NCI-H510A (cell line): Measurements from ENCODE around the gene IGFBP5.

Experiments used
- DNase-seq: peaks from one replicate; lab custom pipeline; 2025; lab: John Stamatoyannopoulos, UW

Gene IGFBP5

DNA sequence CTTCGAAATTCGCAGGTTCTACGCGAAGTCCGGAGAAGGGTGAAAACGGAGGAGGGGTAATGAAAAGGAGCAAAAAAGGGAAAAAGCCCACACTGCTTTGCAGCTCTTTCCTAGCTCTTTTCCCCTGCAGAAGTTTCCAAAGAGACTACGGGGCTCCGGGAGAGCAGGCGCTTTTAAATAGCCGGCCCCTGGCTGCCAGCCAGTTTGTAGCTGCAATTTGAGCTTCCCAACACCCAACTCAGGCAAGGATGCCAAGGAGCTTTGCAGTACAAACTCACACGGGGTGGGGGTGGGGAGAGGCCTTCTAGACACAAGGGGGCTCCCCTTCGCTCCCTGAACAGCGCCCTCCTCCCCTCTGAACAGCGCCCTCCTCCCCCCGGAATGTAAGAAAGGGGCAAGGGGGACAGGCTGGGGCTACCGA lies at the start of gene IGFBP5:
Gene IGFBP5 (minus strand): TSS at position 149 of the 421 bp plus-strand sequence. CDS start 774 bp downstream, outside the sequence.
- DNase-seq: peak; percentile 85

DNA sequence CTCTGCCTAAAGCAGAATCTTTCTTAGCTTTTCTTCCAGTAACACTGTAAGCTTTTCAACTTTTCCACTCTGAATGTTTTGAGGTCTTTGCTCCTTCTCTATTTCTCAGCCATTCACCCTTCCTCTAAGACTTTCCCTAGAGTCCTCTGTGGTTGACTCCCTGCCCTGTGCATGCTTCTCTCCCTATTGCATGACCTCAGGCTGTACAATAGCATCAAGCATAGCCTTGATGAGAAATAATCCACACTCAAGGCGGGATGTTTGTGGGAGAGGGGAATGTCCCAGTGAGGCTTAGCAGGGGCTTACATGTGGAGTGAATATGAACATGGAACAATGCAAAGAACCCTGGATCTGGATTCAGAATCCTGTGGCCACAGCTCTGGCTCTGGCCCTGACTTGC lies 48.4 kb upstream of the IGFBP5 start:
- no peak for DNase-seq

DNA sequence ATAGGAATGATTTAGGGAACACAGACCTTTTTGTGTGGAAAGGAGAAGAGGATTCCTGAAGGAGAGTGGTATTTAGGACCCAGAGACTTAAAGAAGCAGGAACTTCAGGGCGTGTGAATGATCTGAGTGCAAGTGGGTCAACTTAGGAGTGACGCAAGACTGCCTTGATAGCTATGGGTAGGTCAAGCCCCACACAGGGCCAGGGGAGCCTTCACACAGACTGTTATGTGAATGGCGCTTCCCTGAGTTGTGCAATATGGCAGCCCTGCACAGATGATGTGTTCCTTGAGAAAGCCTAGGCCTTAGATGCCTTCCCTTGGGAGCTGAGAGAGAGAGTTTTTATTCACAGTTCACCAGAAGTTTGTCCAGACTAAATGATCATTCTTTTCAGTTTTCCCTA lies 47.1 kb upstream of the IGFBP5 start:
- no peak for DNase-seq

DNA sequence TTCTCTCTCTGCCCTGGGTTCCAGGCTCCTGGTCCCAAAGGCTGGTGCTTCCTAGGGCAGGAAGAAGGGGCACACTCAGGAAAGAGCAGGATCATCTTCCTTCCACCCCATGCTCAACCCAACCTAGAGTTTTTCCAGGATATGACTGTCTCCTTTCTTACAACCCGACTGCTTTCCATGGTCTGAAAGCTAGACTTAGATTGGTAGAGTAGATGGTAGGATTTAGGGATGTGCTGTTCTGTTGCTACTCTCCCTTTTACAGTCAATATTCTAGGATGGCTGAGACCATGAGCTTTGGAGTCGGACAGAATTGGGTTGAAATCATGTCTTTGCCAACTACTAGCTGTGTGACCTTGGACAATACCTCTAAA lies 45.9 kb upstream of the IGFBP5 start:
- no peak for DNase-seq

GRCh38 chr2:216740557-216741222 lies 45.3 kb upstream of the IGFBP5 start:
- DNase-seq: peak; percentile 42

GRCh38 chr2:216739035-216739434 lies 43.7 kb upstream of the IGFBP5 start:
- DNase-seq: no peak

DNA sequence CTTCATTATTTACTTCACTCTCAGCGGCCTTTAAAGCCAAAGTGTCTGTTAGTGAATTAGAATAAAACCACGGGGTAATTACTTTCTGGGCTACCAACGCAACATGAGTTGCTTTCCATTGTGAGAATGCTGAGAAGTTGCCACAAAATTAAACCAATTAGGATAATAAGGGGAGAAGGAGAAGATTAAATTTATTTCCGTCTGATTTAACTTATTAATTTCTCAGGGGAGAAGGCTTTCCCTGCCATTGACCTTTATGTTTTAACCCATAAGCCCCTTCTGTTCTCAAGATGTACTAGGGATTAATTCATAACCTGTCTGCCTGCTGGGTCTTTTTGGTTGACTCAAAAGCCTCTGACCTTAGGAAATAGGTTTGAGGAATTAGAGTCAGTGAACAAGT lies 42.3 kb upstream of the IGFBP5 start:
- no peak for DNase-seq

DNA sequence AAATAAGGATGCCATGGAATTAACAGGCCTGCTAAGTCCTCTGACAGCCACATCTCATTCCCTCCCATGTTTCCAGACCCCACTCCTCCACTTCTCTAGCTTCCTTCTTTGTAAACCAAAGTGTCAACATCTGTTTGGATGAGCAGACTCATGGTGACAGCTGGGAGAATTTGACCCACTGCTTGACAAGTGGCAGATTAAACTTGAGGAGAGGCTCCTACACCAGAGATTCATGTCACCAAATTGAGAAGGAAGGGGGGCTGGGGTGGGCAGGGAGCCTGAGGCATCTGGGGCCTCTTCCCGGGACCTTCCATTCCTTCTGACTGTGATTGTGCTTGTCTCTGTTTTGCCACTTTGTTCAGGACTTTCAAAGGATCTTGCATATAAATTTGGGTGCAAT lies 41.0 kb upstream of the IGFBP5 start:
- DNase-seq: no peak

DNA sequence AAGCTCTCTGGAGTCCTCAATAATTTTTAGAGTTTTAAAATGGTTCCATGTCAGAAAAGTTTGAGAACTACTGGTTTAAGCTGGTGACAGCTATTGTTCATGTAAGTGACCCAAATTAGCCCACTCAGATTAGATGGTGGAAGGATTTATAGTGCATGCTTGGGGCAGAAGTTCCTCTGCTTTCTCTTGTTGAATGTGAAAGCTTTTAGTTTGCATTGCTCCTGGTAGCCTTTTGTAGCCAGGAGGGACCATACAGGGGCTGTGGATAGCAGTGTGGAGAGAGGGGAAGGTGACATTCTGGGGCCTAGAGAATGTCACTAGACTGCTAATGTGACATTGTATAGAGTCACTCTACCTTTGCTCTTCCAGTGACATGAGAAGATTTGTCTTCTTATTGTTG lies 40.3 kb upstream of the IGFBP5 start:
- DNase-seq: no peak

DNA sequence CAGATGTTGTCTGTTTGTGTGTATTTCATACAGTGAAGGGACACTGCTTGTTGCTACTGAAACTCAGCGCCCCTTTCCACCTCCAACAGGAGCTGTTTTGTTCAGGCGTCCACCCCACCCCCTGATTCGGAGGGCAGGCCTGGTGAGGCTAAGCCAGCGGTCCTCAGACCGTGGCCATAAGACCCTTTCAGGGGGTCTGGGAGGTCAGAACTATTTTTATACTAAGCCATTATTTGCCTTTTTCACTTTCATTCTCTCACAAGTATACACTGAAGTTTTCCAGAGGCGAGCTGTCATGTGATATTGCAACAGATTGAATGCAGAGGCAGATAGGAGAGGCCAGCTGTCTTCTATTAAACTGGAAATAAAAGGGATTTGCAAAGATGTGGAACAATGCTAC lies 39.7 kb upstream of the IGFBP5 start:
- DNase-seq: no peak

DNA sequence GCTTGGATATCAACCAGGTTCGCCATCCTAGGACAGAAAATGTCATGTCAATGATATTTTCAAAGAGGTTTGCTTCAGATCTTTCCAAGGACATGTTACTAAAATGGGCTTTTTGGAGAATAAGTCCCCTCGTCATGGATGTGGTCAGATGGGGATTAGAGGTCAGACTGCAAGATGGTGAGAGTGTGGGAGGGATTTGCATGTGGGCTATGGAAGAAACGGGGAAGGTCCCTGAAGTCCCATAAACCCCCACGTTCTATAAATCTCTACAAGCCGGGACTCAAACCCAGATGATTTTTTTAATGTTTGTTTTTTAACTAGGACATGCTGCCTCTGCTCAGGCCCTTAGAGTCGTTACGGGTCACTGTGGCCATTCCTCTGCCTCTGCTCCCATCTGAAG lies 37.7 kb upstream of the IGFBP5 start:
- no peak for DNase-seq

DNA sequence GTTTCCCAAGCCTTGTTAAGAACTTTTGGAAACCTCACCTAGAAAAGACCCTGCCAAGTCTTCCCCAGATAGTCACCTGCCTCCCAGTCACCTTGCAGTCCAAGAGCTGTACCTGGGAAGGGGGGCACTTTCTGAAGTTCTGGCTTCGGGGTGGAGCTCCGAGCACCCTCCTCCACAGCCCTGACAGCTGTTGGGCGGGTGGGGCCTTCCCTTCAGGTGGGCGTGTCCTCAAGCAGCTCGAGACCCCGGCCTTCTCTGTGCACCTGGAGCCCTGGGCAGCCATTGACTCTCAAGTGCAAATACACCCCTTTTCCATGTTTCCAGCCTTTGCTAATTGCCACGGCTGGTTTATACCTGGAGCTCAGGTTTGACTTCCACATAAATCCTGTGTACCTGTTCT lies 37.0 kb upstream of the IGFBP5 start:
- peak; percentile 18 for DNase-seq

DNA sequence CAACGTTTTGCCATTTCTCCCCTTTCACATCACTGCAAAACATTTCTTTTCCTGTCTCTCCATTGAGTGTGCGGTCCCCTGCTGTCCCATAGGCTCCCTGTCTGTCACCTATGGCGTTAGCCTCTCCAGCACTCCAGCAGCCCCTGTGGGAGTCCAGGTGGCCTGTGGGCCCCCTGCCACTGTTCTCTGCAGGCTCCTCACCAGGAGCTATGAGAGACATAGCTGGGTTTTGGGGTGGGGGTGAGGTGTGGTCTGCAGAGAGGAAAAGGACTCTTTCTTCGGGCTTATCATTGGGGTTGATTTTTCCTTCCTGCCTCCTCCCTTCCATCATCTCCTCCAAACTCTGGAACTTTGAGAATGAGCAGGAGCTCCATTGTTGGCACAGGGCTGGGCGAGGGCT lies 36.1 kb upstream of the IGFBP5 start:
- no peak for DNase-seq

- no peak for DNase-seq
Measured at GRCh38 chr2:216730871-216731270, 35.5 kb upstream of the IGFBP5 start.

DNA sequence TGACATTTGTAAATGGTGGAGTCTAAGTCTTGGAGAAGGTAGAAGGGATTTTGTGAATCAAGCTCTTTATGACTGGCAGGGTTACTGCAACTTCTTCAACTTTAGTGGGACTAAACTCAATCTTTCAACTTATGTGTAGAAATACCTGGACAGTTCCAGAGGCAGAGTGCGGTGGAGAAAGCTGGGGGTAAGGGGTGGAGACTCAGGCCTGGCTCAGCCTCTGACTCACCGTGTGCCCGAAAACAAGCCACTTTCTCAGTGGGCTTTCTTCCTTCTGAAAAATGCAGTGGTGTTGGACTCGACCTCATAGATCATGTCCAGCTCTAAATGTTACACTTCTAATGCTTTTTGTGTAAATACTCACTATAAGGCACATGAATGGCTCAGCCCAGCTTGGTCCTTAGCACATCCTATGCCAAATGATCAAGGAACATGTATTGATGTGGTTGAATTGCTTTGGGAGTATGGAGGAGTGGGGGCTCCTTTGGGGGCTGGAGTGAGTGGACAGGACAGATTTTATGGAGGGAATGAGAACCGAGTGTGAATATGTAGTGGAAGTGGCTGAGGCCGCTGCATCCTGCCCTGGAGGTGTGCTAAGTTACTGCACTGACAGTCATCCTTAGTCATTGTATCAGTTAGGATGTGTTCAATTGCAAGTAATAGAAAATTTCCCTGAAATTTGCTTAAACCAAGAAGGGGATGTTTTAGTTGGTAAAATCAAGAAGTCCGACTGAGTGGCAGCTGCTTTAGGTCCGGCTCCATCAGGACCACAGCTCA lies 32.2 kb upstream of the IGFBP5 start:
- no peak for DNase-seq

DNA sequence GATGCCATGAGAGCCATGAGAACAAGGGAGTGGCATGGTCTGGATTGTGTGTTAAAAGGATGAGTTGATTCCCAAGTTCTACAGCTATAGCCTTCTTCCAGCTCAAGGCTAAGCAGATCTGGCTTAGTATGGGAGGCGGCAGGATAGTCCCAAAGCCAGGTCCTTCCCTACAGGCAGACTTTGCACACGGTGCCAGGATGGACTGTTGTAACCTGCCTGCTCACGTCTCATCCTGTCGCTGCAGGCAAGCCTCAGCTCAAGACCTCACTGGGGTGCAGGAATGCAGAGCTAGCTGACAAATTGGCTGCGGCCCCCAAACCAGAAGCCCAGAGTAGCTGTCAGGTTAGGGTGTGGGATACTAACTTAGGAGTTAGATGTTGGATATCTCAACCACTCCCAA lies 28.8 kb upstream of the IGFBP5 start:
- DNase-seq: no peak

- no peak for DNase-seq
Measured at GRCh38 chr2:216721141-216721540, 25.8 kb upstream of the IGFBP5 start.

GRCh38 chr2:216720722-216721121 lies 25.4 kb upstream of the IGFBP5 start:
- DNase-seq: no peak

DNA sequence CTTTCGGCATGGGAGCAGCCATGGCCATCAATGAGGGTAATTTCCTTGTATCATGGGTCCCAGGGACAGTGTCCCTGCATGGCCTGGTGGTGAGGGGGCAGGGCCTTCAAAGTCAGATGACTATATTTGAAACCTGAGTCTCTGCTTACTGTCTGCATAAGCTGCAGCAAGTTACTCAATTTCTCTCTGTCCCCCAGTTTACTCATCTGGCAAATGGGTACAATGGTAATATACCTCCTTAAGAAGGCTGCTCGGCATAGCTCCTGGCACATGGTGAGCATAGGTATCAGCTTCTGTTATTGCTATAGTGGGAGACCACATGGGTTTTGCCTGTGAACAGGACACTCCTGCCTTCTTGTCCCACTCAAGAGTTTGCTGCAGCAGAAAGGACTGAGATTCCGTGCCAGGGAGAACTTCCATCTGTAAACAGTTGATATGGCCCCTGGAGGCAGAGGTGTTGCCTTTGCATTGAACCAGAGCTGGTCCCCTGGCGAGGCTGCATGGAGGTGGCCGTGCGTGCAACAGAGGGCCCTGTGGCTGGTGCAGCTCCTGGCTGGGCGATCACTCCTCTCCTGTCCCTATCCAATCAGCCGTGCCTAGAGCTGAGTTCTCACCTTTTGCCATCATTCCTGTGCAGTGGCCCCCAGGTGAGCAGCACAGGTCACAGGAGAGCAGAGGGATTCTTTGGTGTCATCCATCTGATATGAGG lies 22.7 kb upstream of the IGFBP5 start:
- DNase-seq: no peak

GRCh38 chr2:216717491-216717901 lies 22.1 kb upstream of the IGFBP5 start:
- DNase-seq: no peak

DNA sequence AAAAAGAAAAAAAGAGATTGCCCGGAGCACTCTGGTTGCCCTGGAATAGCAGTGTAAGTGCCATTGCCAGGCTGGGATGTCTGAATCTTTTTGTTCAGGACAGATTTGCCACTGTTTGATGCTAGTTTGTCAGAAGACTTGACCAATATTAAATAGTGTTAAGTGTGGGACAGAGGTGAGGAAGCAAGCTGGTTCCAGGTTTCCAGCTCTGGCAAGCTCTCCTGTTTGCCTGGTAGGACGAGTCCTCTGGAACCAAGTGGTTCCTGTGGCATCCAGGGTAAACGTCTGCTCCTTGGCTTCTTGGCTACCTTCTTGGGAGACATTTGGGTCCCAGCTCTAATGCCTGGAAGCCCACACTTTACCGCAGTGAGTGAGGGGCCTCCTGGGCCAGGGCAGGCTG lies 20.8 kb upstream of the IGFBP5 start:
- DNase-seq: no peak

DNA sequence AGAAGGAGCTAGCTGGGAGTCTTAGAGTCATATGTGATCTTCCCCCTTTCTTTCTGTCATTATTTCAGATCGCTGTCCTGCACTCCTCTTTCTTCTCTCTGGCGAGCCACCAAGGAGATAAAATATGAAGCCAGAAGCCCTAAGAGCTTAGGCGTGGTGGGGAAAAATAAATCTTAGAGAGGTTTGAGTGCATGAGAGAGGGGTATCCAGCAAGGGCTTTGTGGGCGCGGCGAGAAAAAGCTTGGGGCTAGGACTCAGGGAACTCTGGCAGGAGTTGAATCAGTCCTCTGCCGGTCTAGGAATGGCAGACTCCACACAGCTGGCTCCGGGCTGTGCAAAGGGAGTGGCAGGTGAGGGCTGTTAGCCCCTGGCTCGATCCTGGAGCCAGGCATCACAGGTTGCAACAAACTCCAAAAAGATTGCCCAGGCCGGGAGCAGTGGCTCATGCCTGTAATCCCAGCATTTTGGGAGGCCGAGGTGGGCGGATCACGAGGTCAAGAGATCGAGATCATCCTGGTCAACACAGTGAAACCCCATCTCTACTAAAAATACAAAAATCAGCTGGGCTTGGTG lies 20.1 kb upstream of the IGFBP5 start:
- DNase-seq: no peak

GRCh38 chr2:216714376-216714775 lies 19.0 kb upstream of the IGFBP5 start:
- no peak for DNase-seq
